ENCODE data around the gene GRHL3. TPM values are rescaled to one million over a fixed set of nuclear protein-coding genes. Genes with fewer than 3 reads are reported as not detected.

GRHL3 gene
- polyA plus RNA-seq, 6 donors from 2014 or later, result not detected

DNA sequence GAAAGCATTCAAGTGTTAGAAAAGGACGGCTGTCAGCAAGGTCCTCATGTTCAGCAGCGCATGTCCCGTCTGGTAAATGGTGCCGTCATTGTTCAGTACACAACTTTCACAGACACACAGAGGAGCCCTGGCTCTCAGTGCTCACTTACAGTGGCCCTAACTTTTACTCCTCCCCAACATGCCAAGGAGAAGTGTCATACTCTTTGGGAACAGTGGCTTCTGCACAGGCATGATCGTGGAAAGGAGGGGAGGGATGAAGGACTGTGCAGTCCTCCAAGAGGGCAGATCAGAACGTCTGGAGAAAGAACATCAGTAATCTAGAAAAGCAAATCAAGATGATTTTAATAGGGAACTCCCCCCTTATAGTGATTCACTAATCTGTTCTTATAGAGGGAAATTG lies 3.8 kb upstream of the GRHL3 start:
- H3K27me3 Mint-ChIP-seq, result peaks cover 43 to 57% (median 55%) of the 10 kb centered on the region in 3 donors
- no peak overlapping the region for H3K27ac Mint-ChIP-seq
- H3K4me1 Mint-ChIP-seq, result peaks cover 14 to 31% (median 21%) of the 10 kb centered on the region in 3 donors
- DNase-seq (no peak), ATAC-seq (ENCODE audit: low read depth in 2 of 2) (no peak)
- no peaks in the 10 kb centered on the region for H3K36me3 Mint-ChIP-seq
- no peak overlapping the region for H3K4me3 Mint-ChIP-seq
- no peaks in the 10 kb centered on the region for H3K9me3 Mint-ChIP-seq

GRCh38 chr1:24316645-24317044 lies 2.5 kb upstream of the GRHL3 start:
- Mint-ChIP-seq H3K9me3 (no peaks in the 10 kb centered on the region), H3K27ac (peak overlapping the region in 2 of 6 donors; percentile 33 to 41), H3K27me3 (peaks cover 53 to 69% (median 54%) of the 10 kb centered on the region in 3 donors), H3K36me3 (no peaks in the 10 kb centered on the region), H3K4me3 (peak overlapping the region in 1 of 8 donors; percentile 9), H3K4me1 (peaks cover 14 to 41% (median 26%) of the 10 kb centered on the region in 3 donors)
- no peak for DNase-seq
- no peak for ATAC-seq (ENCODE audit: low read depth in 2 of 2)

- Mint-ChIP-seq H3K27ac (peak overlapping the region in 1 of 6 donors; percentile 33), H3K4me3 (peak overlapping the region in 1 of 8 donors; percentile 17), H3K4me1 (peaks cover 15 to 41% (median 31%) of the 10 kb centered on the region in 3 donors), H3K9me3 (no peaks in the 10 kb centered on the region), H3K27me3 (peaks cover 53 to 72% (median 55%) of the 10 kb centered on the region in 3 donors), H3K36me3 (no peaks in the 10 kb centered on the region)
- no peak for ATAC-seq (ENCODE audit: low read depth in 2 of 2)
- DNase-seq, result no peak
These were observed 2.1 kb upstream of the GRHL3 start for GRCh38 chr1:24317081-24317480.

- Mint-ChIP-seq H3K4me3 (peak overlapping the region in 4 of 8 donors; percentile 0 to 68 (median 43)), H3K27me3 (peaks cover 64 to 76% (median 65%) of the 10 kb centered on the region in 3 donors)
These were observed 1.1 kb upstream of the GRHL3 start for GRCh38 chr1:24317956-24318614.

GRCh38 chr1:24318615-24319311 lies 394 bp upstream of the GRHL3 start:
- peaks cover 65 to 74% (median 66%) of the 10 kb centered on the region in 3 donors for H3K27me3 Mint-ChIP-seq
- DNase-seq, result peak; percentile 9
- H3K4me1 Mint-ChIP-seq, result peaks cover 18 to 43% (median 40%) of the 10 kb centered on the region in 3 donors

More at GRCh38 chr1:24317956-24318614, 1.1 kb upstream of the GRHL3 start:
- Mint-ChIP-seq H3K4me1 (peaks cover 18 to 43% (median 40%) of the 10 kb centered on the region in 3 donors), H3K36me3 (no peaks in the 10 kb centered on the region), H3K9me3 (no peaks in the 10 kb centered on the region), H3K27ac (no peak overlapping the region)
- no peak for ATAC-seq (ENCODE audit: low read depth in 2 of 2)
- DNase-seq, result no peak

DNA sequence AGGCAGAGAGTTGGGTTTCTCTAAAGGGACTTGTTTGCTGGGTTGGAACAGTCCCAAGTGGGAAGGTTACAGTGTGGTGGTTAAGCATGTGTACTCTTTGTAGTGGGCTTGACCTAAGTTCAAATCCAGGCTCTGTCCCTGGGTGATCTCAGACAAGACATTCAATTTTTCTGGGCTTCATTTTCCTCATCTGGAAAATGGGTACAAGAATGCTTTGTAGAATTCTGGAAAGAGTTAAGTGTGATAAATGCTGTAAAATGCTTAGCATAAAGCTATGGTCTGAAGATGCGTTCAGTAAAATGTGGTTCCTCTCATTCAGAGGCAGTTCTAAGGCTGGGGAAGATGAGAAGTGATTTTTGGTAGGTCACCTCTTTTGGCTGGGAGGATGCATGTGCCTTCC lies 805 bp downstream of the GRHL3 start:
- no peaks in the 10 kb centered on the region for H3K36me3 Mint-ChIP-seq
- no peak for ATAC-seq (ENCODE audit: low read depth in 2 of 2)
- no peak for DNase-seq
- peak overlapping the region in 4 of 8 donors; percentile 13 to 72 (median 50) for H3K4me3 Mint-ChIP-seq
- peaks cover 60 to 76% (median 68%) of the 10 kb centered on the region in 3 donors for H3K27me3 Mint-ChIP-seq
- no peak overlapping the region for H3K27ac Mint-ChIP-seq
- H3K4me1 Mint-ChIP-seq, result peaks cover 18 to 43% (median 40%) of the 10 kb centered on the region in 3 donors
- no peaks in the 10 kb centered on the region for H3K9me3 Mint-ChIP-seq

More at GRCh38 chr1:24318615-24319311, 394 bp upstream of the GRHL3 start:
- H3K4me3 Mint-ChIP-seq, result peak overlapping the region in 7 of 8 donors; percentile 0 to 81 (median 68)
- ATAC-seq (ENCODE audit: low read depth in 2 of 2), result peak in 1 of 2 donors; percentile 25
- H3K9me3 Mint-ChIP-seq, result no peaks in the 10 kb centered on the region
- peak overlapping the region in 2 of 6 donors; percentile 28 to 48 for H3K27ac Mint-ChIP-seq
- H3K36me3 Mint-ChIP-seq, result no peaks in the 10 kb centered on the region

DNA sequence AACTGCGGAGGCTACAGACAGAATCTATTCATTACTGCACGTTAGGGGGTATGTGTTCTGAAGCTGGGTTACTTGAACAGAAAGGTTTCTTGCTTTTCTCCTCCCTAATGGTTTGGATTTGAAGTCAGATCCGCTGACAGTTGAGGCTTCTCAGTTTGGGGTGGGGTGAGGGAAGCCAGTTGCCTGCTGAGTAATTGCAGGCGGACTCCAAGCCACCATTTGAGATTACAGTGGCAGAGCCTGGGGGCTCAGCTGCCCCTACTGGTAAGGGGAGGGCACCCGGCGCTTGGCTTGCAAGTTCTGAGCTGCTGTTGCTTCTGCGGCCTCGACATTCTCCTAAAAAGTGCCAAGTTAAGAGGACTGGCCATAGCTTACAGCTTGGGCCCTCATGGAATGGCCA lies 2.0 kb downstream of the GRHL3 start:
- Mint-ChIP-seq H3K4me3 (peak overlapping the region in 7 of 8 donors; percentile 58 to 91 (median 72)), H3K27me3 (peaks cover 63 to 77% (median 75%) of the 10 kb centered on the region in 3 donors), H3K9me3 (no peaks in the 10 kb centered on the region), H3K36me3 (no peaks in the 10 kb centered on the region), H3K4me1 (peaks cover 18 to 43% (median 40%) of the 10 kb centered on the region in 3 donors), H3K27ac (no peak overlapping the region)
- ATAC-seq (ENCODE audit: low read depth in 2 of 2), result no peak
- DNase-seq, result no peak

DNA sequence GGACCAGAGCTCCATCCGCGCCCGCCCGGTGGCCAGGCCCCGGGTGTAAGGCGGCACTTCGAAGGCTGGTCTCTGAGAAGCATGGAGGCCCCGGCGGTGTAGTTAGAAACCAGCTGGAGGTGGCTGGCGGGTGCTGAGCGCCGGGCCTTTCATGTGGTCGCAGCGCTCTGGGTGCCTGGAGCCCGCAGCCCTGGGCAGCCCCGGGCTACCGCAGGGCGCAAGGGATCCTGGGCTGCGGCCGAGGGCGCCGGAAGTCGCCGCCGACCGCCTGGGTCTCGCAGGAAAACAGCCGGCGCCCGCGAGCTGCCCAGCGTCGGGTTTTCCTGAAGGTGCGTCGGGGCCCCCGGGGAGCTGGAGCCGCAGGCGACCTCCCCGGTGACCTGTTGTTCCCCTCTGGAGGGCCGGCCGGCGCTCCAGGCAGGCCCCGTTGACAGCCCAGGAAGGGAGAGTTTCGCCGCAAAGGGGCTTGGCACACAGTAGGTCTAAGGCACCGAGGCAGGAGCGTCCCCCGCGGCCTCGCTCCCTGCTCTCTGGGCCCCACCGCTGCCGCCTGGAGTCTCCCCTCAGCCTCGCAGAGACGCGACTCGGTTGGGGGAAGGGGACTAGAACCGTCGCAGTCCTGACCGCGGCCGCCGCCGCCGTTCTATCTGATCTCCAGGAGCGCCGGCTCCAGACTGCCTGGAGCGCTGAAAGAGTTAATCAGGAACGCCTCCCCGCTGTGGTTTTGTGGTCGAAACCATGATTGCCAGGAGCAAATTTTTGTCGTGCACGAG lies 2.7 kb downstream of the GRHL3 start:
- Mint-ChIP-seq H3K27me3 (peaks cover 71 to 80% (median 75%) of the 10 kb centered on the region in 3 donors), H3K36me3 (no peaks in the 10 kb centered on the region), H3K4me3 (peak overlapping the region; percentile 89 to 97 (median 92)), H3K27ac (peak overlapping the region in 3 of 6 donors; percentile 76 to 94 (median 86)), H3K4me1 (peaks cover 18 to 40% (median 39%) of the 10 kb centered on the region in 3 donors), H3K9me3 (no peaks in the 10 kb centered on the region)
- peak; percentile 71 to 74 for ATAC-seq (ENCODE audit: low read depth in 2 of 2)
- DNase-seq, result peak; percentile 30

DNA sequence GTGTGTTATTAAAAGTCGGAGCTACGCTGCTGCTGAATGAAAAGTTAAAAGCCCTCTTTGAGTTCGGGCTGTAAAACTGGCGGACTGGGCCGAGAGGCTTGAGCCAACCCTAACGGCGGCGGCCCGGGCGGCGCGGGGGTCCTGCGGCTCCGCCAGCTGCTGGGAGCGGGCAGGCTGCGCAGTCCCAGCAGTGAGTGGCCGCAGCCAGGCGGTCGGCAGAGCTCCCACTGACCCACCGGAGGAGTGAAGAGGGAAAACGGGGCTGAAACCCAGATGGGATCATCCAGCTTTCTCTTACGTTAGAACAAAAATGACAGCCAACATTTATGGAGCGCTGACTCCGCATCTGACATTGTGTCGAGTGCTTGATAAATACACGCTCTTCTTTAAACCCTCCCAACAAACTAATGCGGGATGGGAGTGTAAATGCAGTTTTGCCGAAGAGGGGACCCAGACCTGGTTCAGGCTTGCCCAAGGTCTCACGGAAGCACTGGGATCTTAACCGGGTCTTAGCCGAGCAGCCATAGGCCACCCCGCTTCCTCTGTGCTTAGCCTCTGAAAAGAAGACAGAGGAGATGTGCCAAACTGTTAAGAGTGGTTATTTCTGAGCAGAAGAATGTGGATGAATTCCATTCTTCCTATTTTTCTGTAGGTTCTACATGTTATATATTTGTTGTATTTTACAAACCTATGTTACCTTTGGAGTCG lies 3.5 kb downstream of the GRHL3 start:
- H3K27me3 Mint-ChIP-seq, result peaks cover 68 to 80% (median 75%) of the 10 kb centered on the region in 3 donors
- DNase-seq (no peak), ATAC-seq (ENCODE audit: low read depth in 2 of 2) (peak in 1 of 2 donors; percentile 32)
- H3K27ac Mint-ChIP-seq, result peak overlapping the region in 3 of 6 donors; percentile 58 to 86 (median 76)
- H3K9me3 Mint-ChIP-seq, result no peaks in the 10 kb centered on the region
- no peaks in the 10 kb centered on the region for H3K36me3 Mint-ChIP-seq
- peak overlapping the region; percentile 89 to 97 (median 92) for H3K4me3 Mint-ChIP-seq
- peaks cover 18 to 40% (median 37%) of the 10 kb centered on the region in 3 donors for H3K4me1 Mint-ChIP-seq

DNA sequence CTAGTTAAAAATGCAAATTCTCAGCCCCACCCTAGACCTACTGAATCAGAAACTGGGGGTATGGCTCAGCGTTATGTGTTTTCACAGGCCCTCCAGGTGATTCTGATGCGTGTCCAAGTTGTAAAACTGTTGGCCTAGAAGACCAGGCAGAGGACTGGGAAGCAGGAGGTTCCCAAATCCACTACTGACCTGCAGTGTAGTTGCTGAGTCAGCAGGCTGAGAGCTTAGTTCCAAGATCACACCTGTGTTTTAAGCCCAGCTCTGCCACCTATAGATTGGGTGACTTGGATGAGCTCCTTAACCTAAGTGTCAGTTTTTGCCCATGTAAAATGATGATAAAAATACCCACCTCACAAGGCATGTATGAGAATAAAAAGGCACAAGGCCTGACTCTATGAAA lies 4.1 kb downstream of the GRHL3 start:
- H3K27me3 Mint-ChIP-seq, result peaks cover 65 to 77% (median 73%) of the 10 kb centered on the region in 3 donors
- no peaks in the 10 kb centered on the region for H3K9me3 Mint-ChIP-seq
- H3K36me3 Mint-ChIP-seq, result no peaks in the 10 kb centered on the region
- peak overlapping the region in 5 of 8 donors; percentile 22 to 97 (median 64) for H3K4me3 Mint-ChIP-seq
- no peak overlapping the region for H3K27ac Mint-ChIP-seq
- ATAC-seq (ENCODE audit: low read depth in 2 of 2), result no peak
- DNase-seq, result no peak
- peaks cover 17 to 38% (median 33%) of the 10 kb centered on the region in 3 donors for H3K4me1 Mint-ChIP-seq

DNA sequence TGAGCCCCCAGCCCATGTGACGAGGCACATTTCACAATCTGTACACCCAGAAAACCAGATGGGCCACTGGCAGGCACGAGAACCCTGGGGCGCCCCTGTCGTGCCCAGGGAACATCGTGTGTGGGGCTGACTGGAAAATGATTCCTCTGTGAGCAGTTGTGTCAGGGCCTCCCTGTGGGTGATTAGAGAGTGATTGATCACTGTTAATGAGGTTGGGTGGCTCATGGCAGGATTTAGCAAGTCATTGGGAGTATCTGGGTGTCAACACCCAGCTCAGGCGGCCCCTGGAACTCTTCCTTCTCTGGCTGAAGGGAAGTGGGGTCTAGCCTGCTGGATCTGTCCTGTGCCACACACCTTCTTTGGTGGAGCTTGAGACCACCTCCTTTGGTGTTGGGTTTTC lies 5.7 kb downstream of the GRHL3 start:
- H3K4me3 Mint-ChIP-seq, result no peak overlapping the region
- H3K27ac Mint-ChIP-seq, result no peak overlapping the region
- no peaks in the 10 kb centered on the region for H3K9me3 Mint-ChIP-seq
- no peaks in the 10 kb centered on the region for H3K36me3 Mint-ChIP-seq
- H3K4me1 Mint-ChIP-seq, result peaks cover 5 to 24% (median 17%) of the 10 kb centered on the region in 3 donors
- DNase-seq (no peak), ATAC-seq (ENCODE audit: low read depth in 2 of 2) (no peak)
- peaks cover 51 to 74% (median 63%) of the 10 kb centered on the region in 3 donors for H3K27me3 Mint-ChIP-seq

GRCh38 chr1:24325587-24326449 lies 6.7 kb downstream of the GRHL3 start:
- Mint-ChIP-seq H3K27me3 (peaks cover 50 to 70% (median 59%) of the 10 kb centered on the region in 3 donors), H3K27ac (no peak overlapping the region), H3K36me3 (no peaks in the 10 kb centered on the region), H3K4me1 (peaks cover 5 to 18% (median 10%) of the 10 kb centered on the region in 3 donors), H3K9me3 (no peaks in the 10 kb centered on the region), H3K4me3 (no peak overlapping the region)
- ATAC-seq (ENCODE audit: low read depth in 2 of 2) (no peak), DNase-seq (no peak)
